Sciatic nerve (tissue), 2 donors: ENCODE measurements around the gene STK39. TPM values are rescaled to one million over a fixed set of nuclear protein-coding genes. Genes with fewer than 3 reads are reported as not detected.
"Not testable (repeated sequence)": the region's sequence is repeated elsewhere in the genome, so short reads cannot be mapped to it uniquely, and the experiment has no call there.

Experiments used
- ATAC-seq: fragments of 200-7000 bp; cut with Tn5 transposase; one replicate; pipeline ENCODE4 v1.9.1; 2020; ENCODE audit warnings: mild to moderate bottlenecking, moderate library complexity
- DNase-seq: peaks from one replicate; pipeline ENCODE4 v3.0.0-alpha.2; 2020; ENCODE audit warnings: low spot score
- intact Hi-C: fragments of 100-400 bp; cut with DNase I; formaldehyde crosslinking; loops from one replicate; pipeline ENCODE4 v1.14.2; 2022
- total RNA-seq: library from RNA; stranded (reverse); fragmentation: NEBNext Ultra II Directional; extraction: Animal tissue kit (Norgen Biotek cat#: 25700); gene quantifications from one replicate; pipeline ENCODE4 v1.2.1, GENCODE V29; 2021
- donor health status: DM: no; HTN: no; CAD: no.
- donor health status: DM: no; HTN: no; CAD: no.

Gene STK39
- total RNA-seq, 1 donor from 2014 or later: 19.0 TPM

DNA sequence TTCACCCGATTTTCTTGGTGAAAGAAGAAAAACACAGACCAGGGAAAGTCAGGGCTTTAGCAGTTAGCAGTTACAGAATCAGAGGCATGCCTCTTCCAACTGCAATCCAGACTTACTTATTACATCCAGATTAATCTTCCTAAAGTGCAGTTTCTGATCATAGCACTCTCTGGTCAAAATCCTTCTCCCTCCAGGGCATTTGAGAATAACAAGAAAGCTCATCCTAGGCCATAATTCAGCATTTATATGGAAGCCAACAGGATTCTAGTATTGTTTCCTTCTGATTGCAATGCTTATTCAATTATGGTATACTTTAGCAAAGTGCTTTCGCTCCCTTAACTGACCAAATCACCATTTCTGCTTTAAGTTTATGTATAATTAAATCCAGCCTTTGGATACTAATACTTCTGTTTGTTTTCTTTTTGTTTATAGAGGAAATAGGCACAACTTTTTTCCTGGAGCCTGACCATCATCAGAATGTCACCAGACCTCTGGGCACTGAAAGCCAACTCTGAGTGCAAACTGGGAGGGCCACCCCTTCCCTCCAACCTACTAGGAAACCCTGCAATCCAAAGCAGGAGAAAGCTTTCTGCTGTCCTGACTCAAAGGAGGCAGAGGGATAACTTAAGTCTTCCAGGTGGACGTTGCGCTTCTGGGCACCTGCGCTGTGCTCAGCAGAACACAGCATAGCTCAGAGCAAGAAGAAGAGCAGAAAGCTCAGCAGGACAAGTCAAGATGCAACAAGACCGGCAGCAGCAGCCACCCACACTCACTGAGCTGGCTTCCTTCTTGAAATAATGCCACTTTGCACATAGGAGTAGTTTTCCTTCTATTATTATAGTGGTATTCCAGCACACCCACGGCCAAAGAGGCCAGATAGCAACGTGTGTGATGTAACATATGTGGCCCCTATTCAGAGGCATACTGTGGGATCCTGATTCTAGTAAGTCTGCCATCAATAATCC is 99.3 kb downstream of the STK39 start:
- peak; percentile 33 for ATAC-seq
- intact Hi-C loops: no loop called here
- DNase-seq: no peak

DNA sequence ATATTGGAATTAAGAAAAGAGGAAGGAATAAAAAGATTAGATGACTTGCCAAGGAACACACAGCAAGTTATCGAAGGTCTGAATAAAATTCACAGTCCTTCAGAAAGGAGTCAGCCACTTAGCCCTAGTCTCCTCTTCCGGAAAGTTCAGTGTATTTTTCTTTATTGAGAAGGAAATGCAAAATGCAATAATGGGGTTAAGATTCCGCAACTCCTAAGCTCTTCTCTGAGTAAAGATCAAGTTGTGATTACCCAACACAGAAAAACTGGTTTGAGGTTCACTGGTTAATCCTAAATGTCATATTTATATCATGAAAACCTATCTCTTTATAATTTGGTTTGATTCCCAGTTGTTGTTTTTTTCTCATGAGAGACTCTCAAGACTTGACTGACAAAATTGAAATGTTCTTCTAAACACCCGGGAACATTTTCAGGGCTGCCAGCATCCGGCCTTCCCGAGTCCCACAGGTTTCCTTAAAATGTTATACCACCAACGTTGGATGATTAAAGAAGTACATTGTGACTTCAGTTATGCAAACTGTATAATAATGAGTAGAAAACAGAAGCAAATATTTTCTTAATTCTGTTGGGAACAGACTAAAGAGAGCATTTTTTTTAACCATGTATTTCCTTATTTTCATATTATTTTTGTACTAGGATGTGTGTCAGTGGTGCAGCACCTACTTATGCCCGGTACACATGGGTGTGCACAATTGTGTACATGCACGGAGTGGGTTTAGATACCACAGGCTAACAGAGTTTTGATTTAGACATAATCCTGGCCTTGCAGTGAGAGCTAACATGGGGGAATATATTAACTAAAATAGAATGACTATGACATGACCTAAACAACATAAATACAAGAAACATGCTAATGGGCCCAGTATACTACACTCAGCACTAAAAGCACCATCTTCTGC is 100.2 kb downstream of the STK39 start:
- ATAC-seq: no peak
- intact Hi-C loops: no loop called here
- DNase-seq: no peak

DNA sequence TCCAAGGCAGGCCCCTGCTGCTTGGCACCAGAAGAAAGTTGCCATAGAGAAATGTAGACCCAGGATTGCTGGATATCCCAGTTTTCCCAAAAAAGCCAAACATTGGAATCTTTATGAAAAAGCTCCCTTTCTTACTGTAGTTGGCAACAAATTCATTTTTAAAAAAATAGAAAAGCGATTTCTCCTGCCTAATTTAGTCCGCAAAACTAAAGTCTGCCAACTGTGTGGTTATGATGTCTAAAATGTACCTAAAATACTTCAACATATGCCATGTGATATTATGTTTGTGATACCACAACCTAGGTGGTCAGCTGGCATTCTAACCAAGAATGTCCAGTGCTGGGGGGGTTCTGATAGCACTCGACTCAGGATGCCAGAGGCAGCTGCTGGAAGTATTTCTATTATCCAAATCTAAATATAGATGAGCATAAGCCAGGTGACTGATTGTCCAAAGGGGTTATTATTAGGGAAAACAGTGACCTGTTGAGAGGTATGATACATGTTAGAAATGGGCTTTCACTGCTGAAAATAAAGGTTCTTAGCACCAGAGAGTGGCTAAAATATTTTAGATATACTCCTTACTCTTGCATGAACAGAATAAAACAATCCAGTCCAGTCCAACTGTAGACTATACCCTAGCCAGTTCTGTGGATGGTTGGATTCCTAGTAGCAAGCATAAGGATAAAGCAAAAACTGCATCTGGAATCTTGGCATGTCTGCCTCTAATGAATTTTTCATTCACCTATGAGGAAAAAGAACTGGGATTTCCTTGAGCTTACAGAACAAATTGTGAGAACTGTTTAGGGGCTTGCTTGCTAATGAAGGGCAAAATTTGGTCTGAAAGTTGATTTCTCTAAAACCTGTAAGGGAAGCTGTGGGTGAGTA is 101.7 kb downstream of the STK39 start:
- no peak for ATAC-seq
- intact Hi-C loops: no loop called here

DNA sequence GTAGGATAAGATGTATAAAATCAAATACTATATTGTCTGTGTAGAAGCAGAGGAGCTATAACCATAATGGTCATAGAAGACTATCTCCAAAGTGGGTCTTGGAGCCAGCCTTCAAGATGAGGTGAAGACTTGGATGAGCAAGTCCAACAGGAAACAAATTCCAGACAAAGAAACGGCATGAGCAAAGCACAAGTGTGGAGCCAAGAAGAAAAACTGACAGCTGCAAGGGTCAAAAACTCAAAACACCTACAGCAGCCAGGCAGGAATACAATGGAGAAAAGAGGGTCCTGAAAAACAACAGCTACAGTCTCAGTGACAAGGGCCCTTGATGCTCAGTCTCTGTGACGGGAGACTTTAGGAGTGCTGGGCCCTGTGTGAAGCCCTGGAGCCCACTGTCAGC is 102.4 kb downstream of the STK39 start:
- ATAC-seq (no peak), DNase-seq (no peak)

More for the DNA sequence above, 101.7 kb downstream of the STK39 start:
- no peak for DNase-seq

DNA sequence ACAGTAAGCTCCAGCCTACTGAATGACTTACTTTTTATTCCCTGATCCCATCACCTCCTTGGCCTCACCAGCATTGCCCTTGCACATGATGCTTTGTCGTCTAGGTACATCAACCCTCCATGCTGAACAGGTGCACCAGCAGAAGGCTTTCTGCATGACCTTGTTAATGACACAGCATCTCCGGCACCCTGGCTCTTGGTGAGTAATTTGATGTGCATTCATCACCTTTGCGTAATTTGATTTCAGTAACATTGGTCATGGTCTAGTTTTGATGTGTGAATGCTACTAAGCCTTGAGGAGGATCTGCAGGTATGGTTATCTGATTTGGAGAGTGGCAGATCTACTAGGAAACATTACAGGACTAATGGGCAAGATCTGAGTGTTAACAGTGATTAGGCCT is 103.6 kb downstream of the STK39 start:
- no peak for DNase-seq
- no peak for ATAC-seq
- intact Hi-C loops: no loop called here

More for the DNA sequence above, 102.4 kb downstream of the STK39 start:
- intact Hi-C loops: no loop called here

DNA sequence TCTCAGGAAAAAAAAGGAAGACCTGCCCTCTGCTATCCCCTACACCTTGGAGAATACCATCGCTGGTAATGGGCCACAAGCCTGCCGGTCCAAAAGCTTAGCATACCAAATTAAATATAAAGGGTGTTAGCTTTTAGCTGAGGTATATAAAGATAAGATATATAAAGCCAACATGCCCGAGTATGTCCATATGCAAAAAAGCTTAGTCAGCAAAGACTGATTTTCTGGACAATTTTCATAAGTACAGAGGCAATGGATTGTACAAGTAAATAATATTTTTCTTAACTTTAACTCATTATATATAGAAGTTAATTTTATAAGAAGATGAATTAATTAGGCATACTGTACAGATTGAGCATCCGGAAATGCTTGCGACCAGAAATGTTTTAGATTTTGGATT is 106.5 kb downstream of the STK39 start:
- ATAC-seq (no peak), DNase-seq (no peak)
- intact Hi-C loops: no loop called here

DNA sequence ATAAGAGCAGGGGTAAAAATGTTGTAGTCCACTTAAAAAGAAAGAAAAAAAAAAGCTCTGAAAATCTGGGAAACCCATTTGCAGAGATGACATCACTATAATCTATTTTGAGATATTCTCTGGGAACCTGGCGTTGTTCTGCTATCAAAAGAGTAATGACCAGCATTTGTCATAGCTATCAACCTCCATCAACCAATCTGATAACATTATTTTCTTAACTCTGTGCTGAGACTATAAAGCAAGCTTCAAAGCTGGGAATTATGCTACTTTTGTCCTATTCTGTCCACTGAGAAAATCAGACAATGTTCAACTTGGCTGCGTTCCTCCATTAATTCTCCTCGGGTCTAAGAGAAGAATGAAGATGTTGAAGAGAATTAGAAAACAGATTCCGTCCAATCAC is 107.5 kb downstream of the STK39 start:
- intact Hi-C loops: no loop called here
- no peak for ATAC-seq
- no peak for DNase-seq

DNA sequence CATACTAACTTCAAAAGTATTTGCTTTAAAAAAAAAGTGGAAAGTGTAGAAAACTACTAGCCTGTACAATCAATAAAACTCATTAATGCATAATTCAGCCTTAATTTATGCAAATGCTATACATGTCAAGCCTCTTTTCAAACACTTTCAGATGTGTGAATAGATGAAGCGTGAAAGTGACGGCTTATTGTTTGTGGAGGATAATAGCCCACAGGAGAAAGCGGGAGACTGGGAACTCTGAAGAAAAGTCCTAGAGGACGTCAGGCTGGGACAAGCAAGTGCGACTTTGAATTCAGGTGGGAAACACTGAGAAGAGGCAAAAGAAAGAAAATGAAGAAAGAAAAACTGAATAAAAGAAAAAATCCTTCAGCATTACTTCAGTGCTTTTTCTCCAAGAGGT is 108.5 kb downstream of the STK39 start:
- ATAC-seq (no peak), DNase-seq (no peak)
- intact Hi-C loops: no loop called here

DNA sequence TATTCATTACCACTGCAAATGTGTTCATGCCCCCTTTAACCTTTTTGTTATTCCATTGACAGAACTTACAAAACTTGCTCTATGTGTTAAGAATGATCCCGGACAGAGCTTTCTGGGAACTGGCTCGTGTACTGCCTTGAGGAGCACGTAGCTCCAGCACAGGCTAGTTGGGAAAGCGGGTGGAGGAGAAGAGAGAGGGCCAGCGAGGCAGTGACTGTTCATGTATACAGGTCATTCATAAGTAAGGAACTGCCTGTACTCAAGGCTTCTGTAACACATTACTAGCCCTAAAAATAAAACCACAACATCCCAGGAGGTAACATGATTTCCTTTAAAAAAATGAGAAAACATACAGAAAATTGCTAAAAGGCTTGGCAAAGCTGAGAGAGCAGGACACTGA is 109.0 kb downstream of the STK39 start:
- intact Hi-C loops: no loop called here
- DNase-seq (no peak), ATAC-seq (peak; percentile 93)

DNA sequence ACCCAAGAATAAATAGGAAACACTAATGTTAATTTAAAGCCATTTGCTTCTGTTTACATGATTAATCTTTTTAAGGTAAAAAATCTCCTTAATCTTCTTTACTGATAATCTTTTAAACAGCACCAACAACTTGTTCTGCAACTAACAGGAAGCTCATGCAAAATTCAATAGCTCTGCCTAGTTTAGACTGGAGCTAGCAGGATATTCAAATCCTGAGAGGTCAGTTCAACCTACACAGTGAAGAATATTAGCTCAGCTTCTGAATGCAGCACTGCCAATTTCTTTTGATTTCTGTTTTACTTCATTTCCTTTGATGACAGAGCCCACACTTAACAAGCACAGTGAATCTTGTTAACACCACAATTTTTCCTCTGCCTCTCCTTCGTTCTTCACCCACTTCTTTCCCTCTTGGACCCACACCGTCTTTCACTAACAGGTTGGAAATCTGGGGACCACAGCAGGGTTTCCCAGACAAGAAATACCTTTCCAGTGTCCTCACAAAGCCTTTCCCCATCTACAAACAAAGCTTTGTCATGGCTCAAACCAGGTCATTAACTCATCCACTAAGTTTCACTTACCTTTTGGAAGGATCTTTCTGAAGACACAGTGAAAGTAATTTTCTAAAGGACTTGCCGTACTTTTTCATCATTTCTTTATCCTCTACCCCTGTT is 109.8 kb downstream of the STK39 start:
- ATAC-seq: no peak
- intact Hi-C loops: no loop called here
- DNase-seq: no peak

DNA sequence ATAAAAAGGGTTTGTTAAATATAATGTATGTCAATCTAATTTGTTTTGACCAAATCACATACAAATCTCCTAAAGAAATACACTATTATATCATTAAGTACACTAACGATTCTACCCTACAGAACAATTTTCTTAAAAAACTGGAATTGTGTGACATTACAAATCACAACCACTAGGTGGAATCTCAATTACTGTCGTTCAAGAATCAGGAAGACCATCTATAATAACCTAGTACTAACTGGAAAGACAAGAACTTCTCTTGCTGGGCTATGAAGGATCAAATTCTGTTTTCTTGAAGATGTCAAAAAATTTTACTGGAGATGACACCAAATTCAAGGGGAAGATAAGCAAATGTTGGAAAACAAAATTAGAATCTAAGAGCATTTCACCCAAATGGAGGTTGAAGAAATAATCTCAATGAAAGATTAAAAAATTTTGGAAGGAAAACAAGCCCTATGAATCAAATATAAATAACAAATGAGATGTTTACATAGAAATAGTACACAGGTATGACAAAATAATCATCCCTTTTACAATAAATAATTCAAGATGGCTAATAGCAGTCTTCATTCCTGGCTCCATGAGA is 110.9 kb downstream of the STK39 start:
- DNase-seq (no peak), ATAC-seq (peak; percentile 50)
- intact Hi-C loops: no loop called here

DNA sequence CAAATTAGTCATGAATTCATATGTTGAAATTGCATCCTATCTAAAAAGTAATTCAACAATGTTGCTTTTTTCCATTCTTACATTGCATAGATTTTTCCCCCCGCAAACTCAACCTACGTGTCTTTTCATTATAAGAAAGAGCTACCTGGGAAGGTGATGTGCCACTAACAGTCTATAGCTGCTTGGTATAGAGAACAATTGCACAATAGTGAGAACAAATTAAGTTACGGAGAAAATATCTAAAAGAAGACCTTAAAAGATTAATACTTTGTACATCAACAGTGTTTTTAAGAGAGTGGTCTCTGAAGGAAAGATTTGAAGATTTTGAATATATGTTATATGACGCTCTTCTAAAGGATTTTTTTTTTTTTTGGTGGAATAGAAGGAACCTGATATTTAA is 111.8 kb downstream of the STK39 start:
- intact Hi-C loops: no loop called here
- DNase-seq (no peak), ATAC-seq (no peak)

DNA sequence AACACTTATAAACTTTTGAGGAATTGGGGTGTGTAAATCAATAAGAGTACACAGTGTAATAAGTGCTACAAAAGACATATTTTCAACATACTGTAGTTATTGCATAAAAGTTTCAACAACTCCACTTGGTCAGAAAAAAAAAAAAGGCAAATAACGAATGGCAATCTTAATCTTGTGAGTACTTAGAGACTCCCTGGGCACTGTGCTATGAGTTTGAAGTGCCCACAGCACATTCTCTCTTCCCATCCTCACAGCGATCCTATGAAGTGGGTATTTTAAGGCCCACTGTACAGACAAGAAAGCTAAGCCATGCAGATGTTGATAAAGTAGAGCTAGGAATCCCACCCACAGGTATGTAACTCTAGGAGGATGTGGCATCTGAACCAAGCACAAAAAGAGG is 112.3 kb downstream of the STK39 start:
- ATAC-seq (no peak), DNase-seq (no peak)
- intact Hi-C loops: no loop called here

DNA sequence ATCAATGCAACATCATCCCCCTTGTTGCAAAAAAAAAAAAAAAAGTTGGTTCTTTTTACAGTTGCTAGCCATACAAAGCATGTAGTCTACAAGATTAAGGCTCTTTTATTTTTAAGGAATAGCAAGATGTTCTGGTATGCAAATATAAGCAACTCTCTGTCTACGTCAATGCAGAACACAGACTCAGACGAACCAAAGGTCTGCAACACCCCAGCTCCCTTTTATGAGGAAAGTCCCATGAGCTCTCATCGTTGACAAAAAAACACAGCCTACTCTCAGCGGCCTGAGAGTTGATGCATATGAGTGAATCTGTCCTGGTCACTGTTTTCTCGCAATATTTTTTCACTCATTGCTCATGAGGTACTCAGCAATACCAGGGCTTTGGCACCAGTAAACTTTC is 112.9 kb downstream of the STK39 start:
- intact Hi-C loops: no loop called here
- ATAC-seq: no peak
- no peak for DNase-seq

DNA sequence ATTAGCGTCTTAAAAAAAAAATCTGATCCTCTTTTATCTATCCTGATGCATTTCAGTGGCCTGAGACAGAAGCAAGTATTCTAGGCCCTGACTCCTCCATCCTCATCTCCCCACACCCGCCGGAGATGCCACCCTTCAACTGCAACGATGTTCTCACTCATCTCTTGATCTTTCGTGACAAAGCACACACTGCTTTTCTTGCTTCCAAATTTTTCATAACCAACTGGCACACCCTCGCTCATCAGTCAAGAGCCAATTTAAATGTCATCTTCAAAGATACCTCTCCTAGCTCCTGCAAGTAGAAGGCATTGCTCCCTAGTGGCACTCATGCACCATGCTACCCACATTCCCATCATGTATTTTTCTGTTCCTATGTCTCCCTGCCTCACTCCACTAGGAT is 115.0 kb downstream of the STK39 start:
- ATAC-seq (no peak), DNase-seq (no peak)
- intact Hi-C loops: no loop called here

DNA sequence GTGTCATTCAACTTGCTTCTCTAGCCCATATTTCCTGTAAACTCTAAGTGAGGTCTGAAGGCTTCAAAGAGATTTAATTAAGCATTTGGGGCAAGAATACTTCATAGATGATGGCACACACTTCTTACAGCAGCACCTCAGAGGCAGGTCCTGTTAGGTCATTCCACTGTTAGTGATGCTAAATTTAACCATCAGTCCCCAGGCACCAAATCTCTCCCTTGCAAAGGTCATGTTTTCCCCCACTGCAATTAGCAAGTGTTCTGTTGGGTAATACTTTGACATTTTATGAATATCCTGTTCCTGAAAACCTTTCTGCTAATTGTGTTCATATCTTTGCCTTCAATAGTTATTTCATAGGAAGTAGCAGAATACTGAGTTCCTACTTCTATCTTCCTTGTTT is 117.0 kb downstream of the STK39 start:
- intact Hi-C loops: no loop called here
- ATAC-seq: no peak
- DNase-seq: no peak

DNA sequence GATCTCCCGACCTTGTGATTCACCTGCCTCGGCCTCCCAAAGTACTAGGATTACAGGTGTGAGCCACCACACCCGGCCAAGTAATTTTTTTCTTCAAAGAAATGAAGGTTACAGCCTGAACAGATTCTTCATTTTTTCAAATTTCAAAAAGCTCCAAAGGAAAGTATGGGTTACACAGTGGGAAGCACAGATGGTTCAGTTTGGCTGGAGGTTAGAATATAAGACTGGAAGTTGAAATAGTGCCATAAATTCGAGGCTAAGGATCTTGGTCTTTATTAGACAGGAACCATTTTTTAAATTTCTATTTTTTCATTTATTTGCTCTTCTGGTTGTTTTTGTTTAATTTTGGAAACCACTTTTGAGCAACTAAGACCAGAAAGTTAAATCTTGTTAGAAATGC is 120.0 kb downstream of the STK39 start:
- intact Hi-C loops: no loop called here
- ATAC-seq (no peak), DNase-seq (no peak)

DNA sequence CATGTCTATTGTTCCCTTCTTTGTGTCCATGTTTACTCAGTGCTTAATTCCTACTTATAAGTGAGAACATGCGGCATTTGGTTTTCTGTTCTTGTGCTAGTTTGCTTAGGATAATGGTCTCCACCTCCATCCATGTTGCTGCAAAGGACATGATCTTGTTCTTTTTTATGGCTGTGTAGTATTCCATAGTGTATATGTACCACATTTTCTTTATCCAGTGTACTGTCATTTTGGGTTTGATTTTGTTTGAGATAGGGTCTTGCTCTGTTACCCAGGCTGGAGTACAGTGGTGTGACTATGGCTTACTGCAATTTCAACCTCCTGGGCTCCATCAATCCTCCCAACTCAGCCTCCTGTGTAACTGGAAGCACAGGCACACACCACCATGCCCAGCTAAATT is 125.2 kb downstream of the STK39 start:
- DNase-seq, intact Hi-C loops, ATAC-seq: not testable (repeated sequence)
